IMR-90 (cell line): ENCODE measurements around the gene DMD.

Experiments used
- CEBPB ChIP-seq: IDR thresholded peaks from 2 replicates; pipeline ENCODE4 v1.6.1; 2012; ENCODE audit warnings: low read depth, low read length, improper control_type of control experiment
- MAFK ChIP-seq: IDR thresholded peaks from 2 replicates; pipeline ENCODE4 v1.6.1; 2012; ENCODE audit warnings: low read depth, low read length, improper control_type of control experiment
- MAZ ChIP-seq: IDR thresholded peaks from 2 replicates; pipeline ENCODE4 v1.6.1; 2012; ENCODE audit warnings: low read depth, mild to moderate bottlenecking, low read length, improper control_type of control experiment, moderate library complexity, borderline replicate concordance
- MXI1 ChIP-seq: IDR thresholded peaks from 2 replicates; pipeline ENCODE4 v1.6.1; 2012; ENCODE audit warnings: low read depth, mild to moderate bottlenecking, low read length, moderate library complexity, borderline replicate concordance
- NFE2L2 ChIP-seq: fragments of 150-350 bp; IDR thresholded peaks from 2 replicates; pipeline ENCODE4 v1.6.1; 2016; ENCODE audit warnings: low read depth, mild to moderate bottlenecking, low read length
- POLR2A ChIP-seq: IDR thresholded peaks from 2 replicates; pipeline ENCODE4 v1.6.1; 2012; ENCODE audit warnings: mild to moderate bottlenecking, low read depth, low read length
- RAD21 ChIP-seq: IDR thresholded peaks from 2 replicates; pipeline ENCODE4 v1.6.1; 2012; ENCODE audit warnings: low read length, improper control_type of control experiment
- RCOR1 ChIP-seq: IDR thresholded peaks from 2 replicates; pipeline ENCODE4 v1.6.1; 2012; ENCODE audit warnings: mild to moderate bottlenecking, low read length, improper control_type of control experiment; ENCODE audit not compliant: insufficient replicate concordance
- RFX5 ChIP-seq: IDR thresholded peaks from 2 replicates; pipeline ENCODE4 v1.8.0; 2012; ENCODE audit warnings: low read depth, mild to moderate bottlenecking, low read length, moderate library complexity
- TF ChIP-seq, protein P1 (sequence below): conservative IDR thresholded peaks from 2 replicates; pipeline ENCODE4 v1.5.1; 2012; ENCODE audit warnings: mild to moderate bottlenecking, low read depth, low read length, improper control_type of control experiment
- TF ChIP-seq, protein P2 (sequence below): fragments of 150-350 bp; IDR thresholded peaks from 2 replicates; pipeline ENCODE4 v1.6.1; 2016; ENCODE audit warnings: low read depth, mild to moderate bottlenecking, low read length, moderate library complexity, borderline replicate concordance
- TF ChIP-seq, protein P3 (sequence below): fragments of 150-350 bp; IDR thresholded peaks from 2 replicates; pipeline ENCODE4 v1.6.1; 2017; ENCODE audit warnings: mild to moderate bottlenecking, antibody characterized with exemption, low read length, low read depth

DNA sequence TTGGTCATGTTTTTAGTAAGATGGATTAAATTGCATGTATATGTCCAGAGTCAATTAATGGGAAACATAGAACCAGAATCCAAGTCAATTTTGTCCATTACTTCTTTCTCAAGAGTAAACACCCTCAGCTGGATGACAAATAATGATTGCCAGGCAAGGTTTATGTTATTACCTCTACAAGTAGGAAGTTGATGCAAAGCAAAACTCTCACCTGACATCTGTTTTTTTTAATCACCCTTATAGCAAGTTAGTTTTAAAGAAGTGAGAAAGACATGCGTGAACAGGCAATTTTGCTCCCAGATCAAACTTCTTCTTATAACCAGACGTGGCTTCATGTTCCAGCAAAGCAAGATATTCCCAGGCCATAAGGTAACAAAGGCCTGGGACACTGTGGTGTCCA is 1791.0 kb downstream of the DMD start:
- TF ChIP-seq CEBPB = no peak
- TF ChIP-seq, protein P1, sequence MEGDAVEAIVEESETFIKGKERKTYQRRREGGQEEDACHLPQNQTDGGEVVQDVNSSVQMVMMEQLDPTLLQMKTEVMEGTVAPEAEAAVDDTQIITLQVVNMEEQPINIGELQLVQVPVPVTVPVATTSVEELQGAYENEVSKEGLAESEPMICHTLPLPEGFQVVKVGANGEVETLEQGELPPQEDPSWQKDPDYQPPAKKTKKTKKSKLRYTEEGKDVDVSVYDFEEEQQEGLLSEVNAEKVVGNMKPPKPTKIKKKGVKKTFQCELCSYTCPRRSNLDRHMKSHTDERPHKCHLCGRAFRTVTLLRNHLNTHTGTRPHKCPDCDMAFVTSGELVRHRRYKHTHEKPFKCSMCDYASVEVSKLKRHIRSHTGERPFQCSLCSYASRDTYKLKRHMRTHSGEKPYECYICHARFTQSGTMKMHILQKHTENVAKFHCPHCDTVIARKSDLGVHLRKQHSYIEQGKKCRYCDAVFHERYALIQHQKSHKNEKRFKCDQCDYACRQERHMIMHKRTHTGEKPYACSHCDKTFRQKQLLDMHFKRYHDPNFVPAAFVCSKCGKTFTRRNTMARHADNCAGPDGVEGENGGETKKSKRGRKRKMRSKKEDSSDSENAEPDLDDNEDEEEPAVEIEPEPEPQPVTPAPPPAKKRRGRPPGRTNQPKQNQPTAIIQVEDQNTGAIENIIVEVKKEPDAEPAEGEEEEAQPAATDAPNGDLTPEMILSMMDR = no peak
- TF ChIP-seq, protein P2, sequence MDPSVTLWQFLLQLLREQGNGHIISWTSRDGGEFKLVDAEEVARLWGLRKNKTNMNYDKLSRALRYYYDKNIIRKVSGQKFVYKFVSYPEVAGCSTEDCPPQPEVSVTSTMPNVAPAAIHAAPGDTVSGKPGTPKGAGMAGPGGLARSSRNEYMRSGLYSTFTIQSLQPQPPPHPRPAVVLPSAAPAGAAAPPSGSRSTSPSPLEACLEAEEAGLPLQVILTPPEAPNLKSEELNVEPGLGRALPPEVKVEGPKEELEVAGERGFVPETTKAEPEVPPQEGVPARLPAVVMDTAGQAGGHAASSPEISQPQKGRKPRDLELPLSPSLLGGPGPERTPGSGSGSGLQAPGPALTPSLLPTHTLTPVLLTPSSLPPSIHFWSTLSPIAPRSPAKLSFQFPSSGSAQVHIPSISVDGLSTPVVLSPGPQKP = no peak
- no peak for TF ChIP-seq MXI1
- TF ChIP-seq POLR2A = no peak
- no peak for TF ChIP-seq NFE2L2
- no peak for TF ChIP-seq RFX5
- no peak for TF ChIP-seq MAFK
- TF ChIP-seq, protein P3, sequence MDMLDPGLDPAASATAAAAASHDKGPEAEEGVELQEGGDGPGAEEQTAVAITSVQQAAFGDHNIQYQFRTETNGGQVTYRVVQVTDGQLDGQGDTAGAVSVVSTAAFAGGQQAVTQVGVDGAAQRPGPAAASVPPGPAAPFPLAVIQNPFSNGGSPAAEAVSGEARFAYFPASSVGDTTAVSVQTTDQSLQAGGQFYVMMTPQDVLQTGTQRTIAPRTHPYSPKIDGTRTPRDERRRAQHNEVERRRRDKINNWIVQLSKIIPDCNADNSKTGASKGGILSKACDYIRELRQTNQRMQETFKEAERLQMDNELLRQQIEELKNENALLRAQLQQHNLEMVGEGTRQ = no peak
- no peak for TF ChIP-seq RCOR1
- TF ChIP-seq MAZ = no peak
- TF ChIP-seq RAD21 = no peak
